Endothelial cell of umbilical vein (primary cell): ENCODE measurements around the gene KLF17.

Experiments used
- EZH2 ChIP-seq: IDR thresholded peaks from 2 replicates; pipeline ENCODE4 v1.6.1; 2012; ENCODE audit warnings: borderline replicate concordance, low read depth, mild to moderate bottlenecking, moderate library complexity, low read length, inconsistent platforms; ENCODE audit not compliant: severe bottlenecking
- MYC ChIP-seq: IDR thresholded peaks from one replicate; pipeline ENCODE4 v1.6.1; 2011; ENCODE audit warnings: mild to moderate bottlenecking, low read depth, low read length
- POLR2A ChIP-seq: IDR thresholded peaks from 2 replicates; pipeline ENCODE4 v1.6.1; 2012; ENCODE audit warnings: low read depth, mild to moderate bottlenecking, control low read depth, low read length
- TF ChIP-seq, protein P1 (sequence below), 2 donors: IDR thresholded peaks; 1 replicate in 1 of 2; 2 replicates in 1 of 2; pipeline ENCODE4 v1.5.1; 2011; ENCODE audit warnings: low read length in 2 of 2, mild to moderate bottlenecking in 2 of 2, moderate library complexity in 2 of 2, control low read depth in 1 of 2, inconsistent platforms in 1 of 2, low read depth in 1 of 2; ENCODE audit not compliant: insufficient read depth in 1 of 2; ENCODE audit errors: extremely low read depth in 1 of 2

GRCh38 chr1:44072821-44073220, 45.8 kb upstream of the KLF17 start:
- TF ChIP-seq, protein P1, sequence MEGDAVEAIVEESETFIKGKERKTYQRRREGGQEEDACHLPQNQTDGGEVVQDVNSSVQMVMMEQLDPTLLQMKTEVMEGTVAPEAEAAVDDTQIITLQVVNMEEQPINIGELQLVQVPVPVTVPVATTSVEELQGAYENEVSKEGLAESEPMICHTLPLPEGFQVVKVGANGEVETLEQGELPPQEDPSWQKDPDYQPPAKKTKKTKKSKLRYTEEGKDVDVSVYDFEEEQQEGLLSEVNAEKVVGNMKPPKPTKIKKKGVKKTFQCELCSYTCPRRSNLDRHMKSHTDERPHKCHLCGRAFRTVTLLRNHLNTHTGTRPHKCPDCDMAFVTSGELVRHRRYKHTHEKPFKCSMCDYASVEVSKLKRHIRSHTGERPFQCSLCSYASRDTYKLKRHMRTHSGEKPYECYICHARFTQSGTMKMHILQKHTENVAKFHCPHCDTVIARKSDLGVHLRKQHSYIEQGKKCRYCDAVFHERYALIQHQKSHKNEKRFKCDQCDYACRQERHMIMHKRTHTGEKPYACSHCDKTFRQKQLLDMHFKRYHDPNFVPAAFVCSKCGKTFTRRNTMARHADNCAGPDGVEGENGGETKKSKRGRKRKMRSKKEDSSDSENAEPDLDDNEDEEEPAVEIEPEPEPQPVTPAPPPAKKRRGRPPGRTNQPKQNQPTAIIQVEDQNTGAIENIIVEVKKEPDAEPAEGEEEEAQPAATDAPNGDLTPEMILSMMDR (IDR thresholded peaks at IDR 0.05; ENCODE audit: extremely low read depth in 1 of 2, insufficient read depth in 1 of 2, low read depth in 1 of 2, low read length in 2 of 2): no peak
- TF ChIP-seq EZH2: no peak
- no peak for TF ChIP-seq POLR2A
- no peak for TF ChIP-seq MYC
